Measurements from ENCODE around the gene CAMK1D. TPM values are rescaled to one million over a fixed set of nuclear protein-coding genes. Genes with fewer than 3 reads are reported as not detected.

CAMK1D gene
- total and polyA plus RNA-seq, 2 experiments from 2014 or later = 2.0 to 3.8 TPM

DNA sequence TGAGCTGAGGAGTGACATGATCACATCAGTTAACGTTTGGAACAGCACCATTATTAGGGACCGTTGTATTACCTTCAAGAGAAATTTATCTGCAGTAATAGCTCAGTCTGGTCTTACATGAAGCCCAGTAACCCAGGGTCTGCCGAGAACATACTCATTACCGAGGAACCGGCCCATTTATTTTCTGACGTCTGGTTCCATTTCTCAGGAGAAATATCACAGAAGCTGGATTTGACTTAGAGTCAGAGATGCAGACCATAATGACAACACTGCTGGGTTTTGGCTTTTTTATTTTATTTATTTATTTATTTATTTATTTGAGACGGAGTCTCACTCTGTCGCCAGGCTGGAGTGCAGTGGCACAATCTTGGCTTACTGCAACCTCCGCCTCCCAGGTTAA is 489.0 kb downstream of the CAMK1D start:
- H3K27ac ChIP-seq = no peak overlapping the region
- H3K4me1 ChIP-seq (ENCODE audit: low read depth) = peaks cover 7% of the 10 kb centered on the region
- no peaks in the 10 kb centered on the region for H3K36me3 ChIP-seq
- H3K27me3 ChIP-seq = no peaks in the 10 kb centered on the region
- TF ChIP-seq, protein P1, sequence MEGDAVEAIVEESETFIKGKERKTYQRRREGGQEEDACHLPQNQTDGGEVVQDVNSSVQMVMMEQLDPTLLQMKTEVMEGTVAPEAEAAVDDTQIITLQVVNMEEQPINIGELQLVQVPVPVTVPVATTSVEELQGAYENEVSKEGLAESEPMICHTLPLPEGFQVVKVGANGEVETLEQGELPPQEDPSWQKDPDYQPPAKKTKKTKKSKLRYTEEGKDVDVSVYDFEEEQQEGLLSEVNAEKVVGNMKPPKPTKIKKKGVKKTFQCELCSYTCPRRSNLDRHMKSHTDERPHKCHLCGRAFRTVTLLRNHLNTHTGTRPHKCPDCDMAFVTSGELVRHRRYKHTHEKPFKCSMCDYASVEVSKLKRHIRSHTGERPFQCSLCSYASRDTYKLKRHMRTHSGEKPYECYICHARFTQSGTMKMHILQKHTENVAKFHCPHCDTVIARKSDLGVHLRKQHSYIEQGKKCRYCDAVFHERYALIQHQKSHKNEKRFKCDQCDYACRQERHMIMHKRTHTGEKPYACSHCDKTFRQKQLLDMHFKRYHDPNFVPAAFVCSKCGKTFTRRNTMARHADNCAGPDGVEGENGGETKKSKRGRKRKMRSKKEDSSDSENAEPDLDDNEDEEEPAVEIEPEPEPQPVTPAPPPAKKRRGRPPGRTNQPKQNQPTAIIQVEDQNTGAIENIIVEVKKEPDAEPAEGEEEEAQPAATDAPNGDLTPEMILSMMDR (IDR thresholded peaks at IDR 0.05; ENCODE audit: low read depth, low read length) = no peak
- H3K9me3 ChIP-seq (ENCODE audit: low read depth) = no peaks in the 10 kb centered on the region
- no peak for DNase-seq (ENCODE audit: low read depth in 1 of 2, low spot score in 1 of 2)
- no peak overlapping the region for H3K4me3 ChIP-seq

DNA sequence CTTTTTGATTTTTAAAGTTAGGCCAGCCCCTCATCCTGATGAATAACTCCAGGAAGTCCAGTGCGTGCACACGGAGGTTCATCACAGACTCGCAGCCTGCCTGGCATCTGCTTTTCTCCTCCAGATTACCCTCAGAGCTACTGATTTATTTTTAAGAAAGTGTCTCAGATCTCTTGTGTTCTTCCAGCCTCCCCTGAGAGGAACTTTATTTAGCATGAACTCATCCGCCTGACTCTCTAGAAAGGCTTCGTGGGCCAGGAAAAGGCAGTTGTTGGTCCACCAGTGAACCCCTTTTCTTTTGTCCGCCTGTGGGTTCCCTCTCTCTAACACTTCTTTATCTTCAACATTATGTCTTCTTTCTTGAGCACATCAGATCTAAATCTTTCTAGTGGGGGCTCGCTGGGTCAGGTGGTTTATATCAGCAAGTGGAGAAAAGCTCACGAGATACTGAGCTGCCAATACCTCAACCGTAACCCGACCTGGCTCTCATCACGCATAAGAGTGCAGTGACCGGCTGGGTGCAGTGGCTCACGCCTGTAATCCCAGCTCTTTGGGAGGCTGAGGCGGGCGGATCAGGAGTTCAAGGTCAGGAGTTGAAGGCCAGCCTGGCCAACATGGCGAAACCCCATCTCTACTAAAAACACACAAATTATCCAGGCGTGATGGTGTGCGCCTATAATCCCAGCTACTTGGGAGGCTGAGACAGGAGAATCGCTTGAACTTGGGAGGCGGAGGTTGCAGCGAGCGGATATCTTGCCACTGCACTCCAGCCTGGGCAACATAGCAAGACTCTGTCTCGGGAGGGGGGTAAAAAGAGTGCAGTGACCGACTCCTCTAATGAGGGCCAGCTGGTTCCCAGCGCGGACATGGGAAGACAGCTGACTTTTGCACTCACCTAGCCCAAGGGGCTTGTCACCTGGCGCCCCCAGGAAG is 489.9 kb downstream of the CAMK1D start:
- no peak for DNase-seq (ENCODE audit: low read depth in 1 of 2, low spot score in 1 of 2)
- H3K4me1 ChIP-seq (ENCODE audit: low read depth) = peaks cover 7% of the 10 kb centered on the region
- TF ChIP-seq, protein P1 (IDR thresholded peaks at IDR 0.05; ENCODE audit: low read depth, low read length) = no peak
- no peaks in the 10 kb centered on the region for H3K27me3 ChIP-seq
- no peaks in the 10 kb centered on the region for H3K36me3 ChIP-seq
- no peak overlapping the region for H3K4me3 ChIP-seq
- peak overlapping the region; percentile 41 for H3K27ac ChIP-seq
- no peaks in the 10 kb centered on the region for H3K9me3 ChIP-seq (ENCODE audit: low read depth)

DNA sequence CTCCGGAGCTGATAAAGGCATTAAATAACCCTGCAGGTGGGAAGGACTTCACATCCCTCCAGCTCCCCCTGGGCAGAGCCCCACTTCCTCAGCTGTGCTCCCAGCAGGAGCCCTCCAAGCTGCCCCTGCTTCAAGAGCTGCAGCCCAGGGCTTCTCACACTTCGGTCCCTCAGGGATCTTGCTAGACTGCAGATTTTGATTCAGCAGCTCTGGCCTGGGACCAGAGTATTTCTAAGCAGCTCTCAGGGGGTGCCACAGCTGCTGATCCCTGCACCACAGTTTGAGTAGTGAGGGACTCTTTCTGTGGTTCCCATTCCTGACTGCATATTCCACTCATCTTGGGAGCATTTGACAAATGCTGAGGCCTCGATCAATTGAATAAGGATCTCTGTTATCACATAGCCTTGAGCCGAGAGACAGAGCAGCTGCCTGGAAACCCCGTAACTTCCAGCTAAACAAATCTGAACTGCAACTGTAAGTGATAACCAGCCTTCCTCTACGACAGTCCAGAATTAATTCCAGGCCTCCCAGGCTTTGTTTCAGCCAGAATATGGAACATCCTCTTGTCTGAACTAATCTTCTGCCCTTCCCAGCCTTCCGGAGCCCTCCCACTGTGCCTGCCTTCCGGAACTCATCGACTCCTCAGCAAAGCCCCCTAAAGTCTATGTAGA is 490.7 kb downstream of the CAMK1D start:
- Histone ChIP-seq H3K9me3 (ENCODE audit: low read depth) (no peaks in the 10 kb centered on the region), H3K4me3 (no peak overlapping the region), H3K27ac (peak overlapping the region; percentile 48), H3K4me1 (ENCODE audit: low read depth) (peaks cover 7% of the 10 kb centered on the region), H3K36me3 (no peaks in the 10 kb centered on the region), H3K27me3 (no peaks in the 10 kb centered on the region)
- TF ChIP-seq, protein P1 (IDR thresholded peaks at IDR 0.05; ENCODE audit: low read depth, low read length) = no peak
- peak in 1 of 2 donors; percentile 42 for DNase-seq (ENCODE audit: low read depth in 1 of 2, low spot score in 1 of 2)

DNA sequence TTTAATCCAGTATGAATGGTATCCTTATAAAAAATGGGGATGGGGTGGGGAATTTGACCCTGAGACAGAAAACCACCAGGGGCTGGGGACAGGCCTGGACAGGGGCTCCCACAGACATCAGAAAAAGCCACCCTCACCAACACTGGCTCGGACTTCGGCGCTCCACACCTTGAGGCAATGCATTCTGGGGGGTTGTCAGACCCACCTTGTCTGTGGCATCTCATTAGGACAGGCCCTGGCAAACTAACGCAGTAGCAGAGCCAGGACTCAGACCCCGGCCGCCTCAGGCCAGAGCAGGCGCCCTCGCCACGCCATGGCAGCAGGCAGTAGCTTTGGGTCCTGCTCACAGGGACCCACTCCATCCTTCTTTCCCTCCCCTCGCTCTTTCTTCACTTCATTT is 492.1 kb downstream of the CAMK1D start:
- Histone ChIP-seq H3K27me3 (no peaks in the 10 kb centered on the region), H3K36me3 (no peaks in the 10 kb centered on the region), H3K4me1 (ENCODE audit: low read depth) (peaks cover 7% of the 10 kb centered on the region), H3K27ac (no peak overlapping the region), H3K9me3 (ENCODE audit: low read depth) (no peaks in the 10 kb centered on the region), H3K4me3 (no peak overlapping the region)
- TF ChIP-seq, protein P1 (IDR thresholded peaks at IDR 0.05; ENCODE audit: low read depth, low read length) = no peak
- DNase-seq (ENCODE audit: low read depth in 1 of 2, low spot score in 1 of 2) = no peak

DNA sequence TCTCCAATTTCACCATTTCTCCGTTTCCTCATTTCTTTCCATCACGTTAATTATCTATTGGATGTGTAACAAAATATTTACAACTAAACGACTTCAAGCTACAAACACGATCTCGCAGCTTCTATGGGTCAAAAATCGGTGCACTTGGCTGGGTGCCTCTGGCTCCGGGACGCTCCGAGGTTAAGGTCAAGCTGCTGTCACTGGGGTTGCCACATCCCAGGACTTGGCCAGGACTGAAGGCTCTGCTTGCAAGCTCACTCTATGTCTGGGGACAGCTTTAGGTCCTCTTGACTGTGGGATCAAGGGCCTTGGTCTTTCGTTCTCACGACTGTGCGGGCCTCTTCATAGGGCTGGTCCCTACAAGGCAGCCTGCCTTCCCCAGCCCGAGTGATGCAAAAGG is 492.5 kb downstream of the CAMK1D start:
- Histone ChIP-seq H3K4me3 (no peak overlapping the region), H3K4me1 (ENCODE audit: low read depth) (peaks cover 7% of the 10 kb centered on the region), H3K9me3 (ENCODE audit: low read depth) (no peaks in the 10 kb centered on the region), H3K27me3 (no peaks in the 10 kb centered on the region), H3K36me3 (no peaks in the 10 kb centered on the region), H3K27ac (no peak overlapping the region)
- no peak for DNase-seq (ENCODE audit: low read depth in 1 of 2, low spot score in 1 of 2)
- TF ChIP-seq, protein P1 (IDR thresholded peaks at IDR 0.05; ENCODE audit: low read depth, low read length) = no peak

Data from cardiac muscle cell (in vitro differentiated cells and primary cell).